NCI-H1417 treated with DMSO at 0.1 percent for 48 hours (cell line): Measurements from ENCODE around the gene TSC22D2.
A peak's percentile ranks its signal among the peaks of the same experiment; 100 is the strongest.

ENCODE experiments used
- DNase-seq: peaks from one replicate; lab custom pipeline; 2025; lab: John Stamatoyannopoulos, UW

TSC22D2 gene

DNA sequence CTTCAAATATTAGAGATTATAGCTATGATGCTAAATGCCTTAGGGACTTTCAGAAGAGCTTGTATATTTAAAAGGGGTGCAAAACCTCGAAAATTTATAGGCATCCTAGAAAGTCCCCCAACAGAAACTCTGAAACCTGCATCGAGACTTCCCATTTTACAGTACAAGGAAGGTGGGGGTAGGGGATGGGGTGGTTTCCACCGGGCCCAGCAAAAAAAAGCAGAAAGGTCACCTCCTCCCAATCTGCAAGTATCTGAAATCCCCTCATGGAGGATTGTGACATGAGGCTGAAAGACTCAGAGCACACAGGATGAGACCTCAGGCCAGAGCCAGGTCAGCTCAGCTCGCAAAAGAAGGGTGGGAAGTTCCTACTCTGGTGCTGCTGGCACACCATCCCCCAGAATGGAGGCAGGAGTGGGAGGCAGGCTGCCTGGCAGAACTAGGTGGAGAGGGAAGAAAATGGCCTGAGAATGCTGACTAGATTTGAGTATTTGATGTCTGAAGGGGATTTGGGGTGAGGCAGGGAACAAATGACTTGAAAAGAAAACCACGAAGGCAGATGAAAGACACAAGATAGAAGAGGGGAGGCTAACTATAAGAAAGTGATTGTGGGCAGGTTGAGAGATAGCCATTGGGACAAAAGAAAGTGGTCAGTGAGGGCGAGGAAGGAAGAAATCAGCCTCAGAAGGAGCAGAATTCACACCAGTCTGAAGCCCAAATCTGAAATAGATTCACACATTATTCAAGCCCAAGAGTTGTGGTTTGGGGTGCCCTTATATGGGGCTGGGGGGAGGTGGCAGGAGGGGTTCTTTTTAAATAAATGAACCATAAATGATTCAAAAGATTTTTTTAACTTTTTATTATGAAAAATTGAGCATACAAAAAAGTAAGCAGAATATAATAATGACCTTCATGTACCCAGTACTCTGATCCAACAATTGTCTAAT, 22.5 kb upstream of the TSC22D2 start:
- DNase-seq = no peak

DNA sequence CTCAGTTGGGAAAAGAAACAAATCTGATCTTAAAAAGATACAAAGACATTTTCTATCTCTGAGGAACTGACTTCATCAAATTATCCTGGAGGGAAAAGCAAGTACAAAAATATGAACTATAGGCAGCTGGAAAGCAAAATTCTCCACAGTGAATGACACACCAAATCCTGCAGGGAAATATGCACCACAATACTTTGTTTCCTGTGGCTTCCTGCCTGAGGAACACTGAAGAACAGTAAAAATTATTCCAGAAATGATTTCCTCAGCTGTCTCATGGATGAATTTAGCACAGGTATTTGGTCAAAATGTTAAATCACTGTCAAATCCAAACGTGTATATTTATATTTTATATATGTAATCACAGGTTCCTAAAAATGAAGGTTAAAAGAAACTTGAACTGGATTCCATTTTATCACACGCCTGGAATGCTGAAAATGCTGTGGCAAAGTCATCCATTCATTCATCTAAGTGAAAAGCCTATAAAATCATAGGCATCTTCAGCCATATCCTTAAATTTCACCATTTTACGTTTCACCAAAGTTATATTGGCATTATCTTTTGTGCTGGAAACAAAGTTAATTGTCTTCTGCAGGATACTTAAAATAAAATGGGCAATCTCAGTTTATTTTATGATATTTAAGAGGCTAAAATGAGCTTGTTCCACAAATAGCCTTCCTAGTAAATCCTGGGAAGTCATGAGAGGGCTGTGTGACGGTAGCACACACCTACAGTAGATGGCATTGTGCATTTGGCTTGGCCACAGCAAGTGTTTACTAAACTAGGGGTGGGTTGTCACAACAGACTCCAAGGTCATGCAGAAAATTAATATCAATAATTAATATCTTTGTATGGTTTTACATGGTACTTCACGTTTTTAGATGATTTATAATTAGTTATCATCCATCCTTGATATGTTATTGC, 19.3 kb upstream of the TSC22D2 start:
- no peak for DNase-seq

DNA sequence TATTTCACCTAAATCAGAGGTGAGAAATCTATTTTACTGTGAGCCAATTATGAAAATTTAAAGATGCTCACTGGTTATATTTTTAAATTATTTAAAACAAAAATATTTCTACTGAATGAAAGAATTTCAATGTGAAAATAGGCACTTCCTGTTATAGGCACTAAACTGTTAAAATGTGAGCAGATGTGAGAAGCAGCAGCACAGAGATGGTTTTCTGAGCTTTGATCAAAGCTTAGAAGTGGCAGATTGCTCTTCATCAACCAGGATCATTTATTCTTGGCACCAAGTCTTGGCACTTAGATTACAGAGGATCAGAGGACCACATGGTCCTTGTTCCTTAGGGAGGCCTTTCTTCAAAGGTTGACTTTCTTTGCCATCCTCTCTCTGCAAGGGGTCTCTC, 18.0 kb upstream of the TSC22D2 start:
- DNase-seq = no peak

DNA sequence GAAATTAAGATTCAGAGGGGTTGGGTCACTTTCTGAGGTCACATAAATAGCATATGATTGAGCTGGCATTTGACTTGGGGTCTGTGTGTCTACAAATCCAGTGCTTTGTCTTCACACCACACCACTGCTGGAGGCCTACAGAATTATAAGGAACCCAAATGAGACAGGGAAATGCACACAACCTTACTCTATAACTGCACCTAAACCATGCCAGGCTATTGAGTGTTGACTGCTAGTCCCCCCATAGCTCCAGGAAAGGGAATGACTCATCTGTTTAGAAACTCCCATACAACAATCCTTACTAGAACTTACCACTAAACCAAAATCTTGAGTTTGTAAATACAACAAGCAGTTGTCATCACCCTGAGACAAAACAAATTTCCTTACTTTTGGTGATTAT, 16.9 kb upstream of the TSC22D2 start:
- no peak for DNase-seq

DNA sequence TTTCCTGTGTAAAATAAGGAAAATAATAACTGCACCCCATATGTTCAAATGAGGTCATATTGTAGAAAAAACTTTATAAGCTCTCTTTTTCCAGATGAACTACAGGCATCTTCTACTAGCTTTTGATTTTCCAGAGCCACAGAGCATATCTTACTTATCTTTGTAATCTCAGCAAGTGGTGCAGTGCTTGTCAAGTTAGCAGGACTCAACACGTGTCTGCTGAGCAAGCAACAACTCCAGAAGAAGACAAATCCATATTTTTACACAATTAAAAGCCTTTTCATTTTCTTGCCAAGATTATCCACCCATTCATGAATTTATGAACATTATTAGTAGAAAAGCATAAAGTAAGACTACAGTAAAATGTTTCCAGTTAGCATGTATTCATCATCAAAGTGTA, 14.4 kb upstream of the TSC22D2 start:
- DNase-seq = no peak

DNA sequence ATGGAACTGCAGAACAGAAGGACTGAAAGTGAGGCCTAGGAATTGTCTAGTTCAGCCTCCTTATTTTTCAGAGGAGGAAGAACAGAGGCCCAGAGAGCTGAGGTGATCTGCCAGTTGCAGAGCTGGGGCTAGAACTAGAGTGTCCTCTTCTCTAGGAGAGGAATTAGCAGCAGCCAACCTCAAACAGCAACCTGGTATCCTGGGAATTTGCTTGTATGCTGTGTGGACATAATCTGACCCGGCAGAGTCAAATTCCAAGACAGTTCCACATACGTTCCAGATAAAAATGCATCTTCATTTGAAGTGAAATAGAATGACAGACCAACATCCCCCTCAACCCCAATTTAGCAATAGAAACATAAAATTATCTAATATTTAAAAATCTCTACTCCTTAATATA, 13.5 kb upstream of the TSC22D2 start:
- no peak for DNase-seq

DNA sequence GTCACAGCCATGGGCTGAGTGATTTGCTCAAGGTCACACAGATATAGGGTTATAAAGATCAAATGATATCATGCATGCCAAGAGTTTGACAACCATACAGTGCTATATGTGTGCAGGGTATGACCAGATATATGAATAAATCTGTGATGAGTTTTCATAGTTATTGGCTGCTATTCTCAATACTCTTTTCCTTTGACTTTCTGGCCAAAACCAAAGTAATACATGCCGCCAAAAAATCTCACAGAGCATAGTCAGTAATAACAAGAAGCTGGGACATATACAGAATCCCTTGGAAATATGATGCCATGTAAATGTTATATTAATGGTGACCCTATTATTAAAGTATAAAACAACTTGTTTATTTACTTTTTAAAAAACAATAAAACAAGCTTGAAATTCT, 11.6 kb upstream of the TSC22D2 start:
- no peak for DNase-seq

DNA sequence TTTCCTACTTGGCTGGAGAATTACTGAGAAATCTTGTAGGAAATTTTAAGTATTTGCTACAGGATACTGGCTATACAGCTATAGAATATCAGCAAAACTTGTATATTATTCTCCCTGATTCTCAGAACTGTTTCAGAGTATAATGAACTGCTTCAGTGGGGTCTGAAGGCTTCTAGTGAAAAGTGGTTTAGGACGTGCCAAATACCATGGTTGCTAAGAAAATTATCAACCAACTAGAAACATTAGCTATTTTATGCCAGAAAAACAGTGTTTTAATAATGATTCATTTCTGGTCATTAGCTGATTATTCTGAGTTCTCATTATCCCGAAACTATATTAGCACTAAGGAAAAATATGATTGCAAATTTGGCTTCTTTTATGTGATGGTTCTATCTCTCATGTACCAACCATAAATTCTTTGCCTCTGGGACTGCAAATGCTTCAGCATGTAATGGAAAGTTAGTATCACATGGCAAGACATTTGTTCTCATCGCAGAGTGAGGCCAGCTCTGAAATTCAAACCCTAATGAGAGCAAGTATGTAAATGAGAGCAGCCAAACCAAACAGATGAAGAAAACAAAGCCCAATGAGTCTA, 11.0 kb upstream of the TSC22D2 start:
- DNase-seq = no peak

DNA sequence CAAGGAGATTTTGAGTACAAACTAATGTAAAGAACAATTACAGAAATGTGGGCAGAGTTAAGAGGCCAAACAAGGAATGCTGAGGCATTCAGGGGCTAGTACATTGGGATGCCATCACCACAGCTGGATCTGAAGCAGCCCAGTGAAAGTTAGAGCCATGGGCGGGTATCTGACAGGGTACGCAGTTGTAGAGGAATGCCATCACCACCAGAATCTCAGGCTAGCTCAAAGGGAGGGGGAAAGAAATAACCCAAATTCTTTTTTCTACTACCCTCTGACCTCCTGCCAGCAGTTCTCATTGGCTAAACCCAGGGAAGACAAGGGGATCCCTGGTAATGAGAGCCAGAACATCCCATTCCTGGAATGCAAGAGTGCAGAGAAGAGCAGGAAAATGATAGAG, 9.0 kb upstream of the TSC22D2 start:
- no peak for DNase-seq

DNA sequence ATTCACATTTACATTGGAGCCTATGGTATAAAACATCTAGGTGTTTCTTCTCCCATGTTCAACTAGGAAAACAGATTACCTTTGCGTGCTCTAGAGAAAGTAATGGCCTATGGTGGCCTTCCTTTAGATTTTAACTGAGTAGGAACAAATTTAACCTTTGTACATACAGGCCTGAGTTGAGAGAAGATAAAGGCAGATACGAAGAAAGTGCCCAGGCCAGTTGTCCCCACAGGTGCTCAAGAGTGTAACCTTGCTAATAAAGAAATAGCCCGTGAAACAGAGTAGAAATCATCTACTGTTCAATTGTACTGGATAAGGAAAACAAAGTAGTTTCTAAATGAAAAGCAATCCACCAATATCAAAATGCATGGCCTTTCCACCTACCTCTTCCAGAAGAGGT, 6.8 kb upstream of the TSC22D2 start:
- DNase-seq = no peak

DNA sequence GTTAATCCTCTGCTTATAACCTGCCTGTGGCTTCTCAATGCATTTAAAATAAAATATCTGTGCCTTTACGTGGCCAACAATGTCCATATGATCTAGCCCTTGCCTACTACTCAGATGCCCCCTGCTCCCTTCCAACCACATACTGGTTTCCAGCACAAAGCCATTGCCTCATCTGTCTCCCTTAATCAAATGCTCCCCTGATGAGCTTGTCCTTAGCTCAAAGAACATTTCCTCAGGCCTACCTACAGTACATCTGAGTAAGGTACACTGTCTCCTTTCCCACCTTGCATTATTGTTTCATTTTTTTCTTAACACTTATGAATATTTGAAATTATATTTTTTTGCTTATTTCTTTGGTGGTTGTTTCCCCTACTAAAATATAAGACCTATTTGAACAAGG, 5.9 kb upstream of the TSC22D2 start:
- no peak for DNase-seq

DNA sequence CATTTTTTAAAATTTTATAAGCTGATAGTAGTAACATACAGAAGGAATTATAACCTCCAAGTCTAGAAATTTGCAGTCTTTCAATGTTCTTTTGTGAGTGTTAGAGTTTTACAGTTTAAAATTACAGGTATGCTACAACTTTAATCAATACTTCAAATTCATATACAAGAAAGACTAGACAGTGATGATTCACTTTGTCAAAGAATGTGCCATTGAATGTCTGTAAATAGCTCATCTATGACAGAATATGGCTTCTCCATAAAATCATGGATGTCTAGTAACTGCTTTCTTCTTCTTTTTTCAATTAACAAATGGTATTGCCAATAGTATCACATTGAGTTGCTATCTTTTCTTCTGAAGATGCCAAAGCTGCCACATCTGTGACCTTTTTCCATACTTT, 4.1 kb upstream of the TSC22D2 start:
- DNase-seq = no peak

DNA sequence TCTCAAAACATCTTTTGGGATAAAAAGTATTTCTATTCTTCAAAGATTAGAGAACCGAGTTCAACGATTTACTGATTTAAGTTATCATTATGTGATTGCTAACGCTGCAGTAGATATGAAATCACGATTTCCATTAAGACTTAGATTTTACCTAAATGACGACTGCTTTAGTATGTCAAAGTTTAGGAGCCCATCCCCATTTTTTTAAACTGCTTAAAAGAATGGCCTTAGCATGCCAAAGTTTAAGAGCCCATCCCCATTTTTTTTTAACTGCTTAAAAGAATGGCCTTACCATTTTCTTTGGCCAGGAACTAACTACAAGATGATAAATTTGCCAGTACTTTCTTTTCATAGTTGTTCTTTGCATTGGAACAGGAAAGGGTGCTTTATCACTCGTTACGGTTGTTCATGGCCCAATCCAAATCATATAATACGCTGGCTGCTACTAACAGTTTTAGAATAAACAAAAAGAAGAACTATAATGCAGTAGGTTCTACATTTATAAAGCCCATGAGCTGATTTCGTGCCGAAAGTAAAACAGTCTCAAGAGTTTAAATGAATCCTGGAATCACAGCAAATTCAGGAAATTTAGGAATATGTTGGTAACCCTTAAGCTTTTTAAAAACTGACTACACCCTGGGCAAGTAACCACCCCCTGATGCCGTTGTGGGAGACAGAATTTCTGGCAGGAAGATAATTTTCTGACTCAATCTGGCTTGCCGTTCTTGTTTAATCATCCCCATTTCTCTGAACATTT, 869 bp upstream of the TSC22D2 start:
- DNase-seq = no peak

DNA sequence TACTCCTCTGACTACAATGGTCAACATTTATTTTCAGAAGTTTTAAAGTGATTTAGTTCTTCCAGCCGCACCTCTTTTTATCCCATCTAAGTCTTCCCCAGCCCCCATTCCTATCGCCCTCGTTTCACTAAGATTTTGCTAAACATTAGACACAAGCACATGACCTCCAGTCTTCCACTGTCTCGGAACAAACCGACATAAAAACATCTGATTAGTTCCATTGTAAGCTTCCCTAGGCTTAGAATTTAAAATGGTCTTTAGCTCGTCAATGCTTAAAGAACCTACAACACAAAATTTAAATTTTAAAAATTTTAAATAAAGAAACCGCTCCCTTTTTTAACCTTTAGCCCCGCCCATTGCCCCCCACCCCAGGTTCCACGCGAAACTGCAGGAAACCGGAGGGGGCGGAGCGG, 284 bp upstream of the TSC22D2 start:
- DNase-seq = peak; percentile 91

DNA sequence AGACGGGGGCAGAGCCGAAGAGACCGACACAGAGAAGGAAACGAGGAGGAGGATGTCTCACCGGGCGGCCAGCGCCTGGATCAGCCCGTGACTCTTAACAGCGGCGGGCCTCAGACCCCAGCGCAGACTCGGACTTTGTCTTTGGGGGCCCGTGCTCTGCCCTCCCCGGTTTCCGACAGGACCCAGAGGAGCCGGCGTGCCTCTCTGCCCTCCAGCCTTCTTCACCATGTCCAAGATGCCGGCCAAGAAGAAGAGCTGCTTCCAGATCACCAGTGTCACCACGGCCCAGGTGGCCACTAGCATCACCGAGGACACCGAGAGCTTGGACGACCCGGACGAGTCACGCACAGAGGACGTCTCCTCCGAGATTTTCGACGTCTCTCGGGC, 1.0 kb downstream of the TSC22D2 start:
- DNase-seq = no peak

DNA sequence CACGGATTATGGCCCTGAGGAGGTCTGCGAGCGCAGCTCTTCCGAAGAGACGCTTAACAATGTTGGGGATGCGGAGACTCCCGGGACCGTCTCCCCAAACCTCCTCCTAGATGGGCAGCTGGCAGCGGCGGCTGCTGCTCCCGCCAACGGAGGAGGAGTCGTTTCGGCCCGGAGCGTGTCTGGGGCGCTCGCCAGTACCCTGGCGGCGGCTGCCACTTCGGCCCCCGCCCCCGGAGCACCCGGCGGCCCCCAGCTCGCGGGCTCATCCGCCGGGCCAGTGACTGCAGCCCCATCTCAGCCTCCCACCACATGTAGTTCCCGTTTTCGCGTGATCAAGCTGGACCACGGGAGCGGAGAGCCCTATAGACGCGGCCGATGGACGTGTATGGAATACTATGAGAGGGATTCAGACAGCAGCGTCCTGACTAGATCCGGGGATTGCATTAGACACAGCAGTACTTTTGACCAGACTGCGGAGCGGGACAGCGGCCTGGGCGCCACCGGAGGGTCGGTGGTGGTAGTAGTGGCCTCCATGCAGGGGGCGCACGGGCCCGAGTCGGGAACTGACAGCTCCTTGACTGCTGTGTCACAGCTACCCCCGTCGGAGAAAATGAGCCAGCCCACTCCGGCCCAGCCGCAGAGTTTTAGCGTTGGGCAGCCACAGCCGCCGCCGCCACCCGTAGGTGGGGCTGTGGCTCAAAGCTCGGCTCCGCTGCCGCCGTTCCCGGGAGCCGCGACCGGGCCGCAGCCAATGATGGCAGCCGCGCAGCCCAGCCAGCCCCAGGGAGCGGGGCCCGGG, 1.6 kb downstream of the TSC22D2 start:
- no peak for DNase-seq

DNA sequence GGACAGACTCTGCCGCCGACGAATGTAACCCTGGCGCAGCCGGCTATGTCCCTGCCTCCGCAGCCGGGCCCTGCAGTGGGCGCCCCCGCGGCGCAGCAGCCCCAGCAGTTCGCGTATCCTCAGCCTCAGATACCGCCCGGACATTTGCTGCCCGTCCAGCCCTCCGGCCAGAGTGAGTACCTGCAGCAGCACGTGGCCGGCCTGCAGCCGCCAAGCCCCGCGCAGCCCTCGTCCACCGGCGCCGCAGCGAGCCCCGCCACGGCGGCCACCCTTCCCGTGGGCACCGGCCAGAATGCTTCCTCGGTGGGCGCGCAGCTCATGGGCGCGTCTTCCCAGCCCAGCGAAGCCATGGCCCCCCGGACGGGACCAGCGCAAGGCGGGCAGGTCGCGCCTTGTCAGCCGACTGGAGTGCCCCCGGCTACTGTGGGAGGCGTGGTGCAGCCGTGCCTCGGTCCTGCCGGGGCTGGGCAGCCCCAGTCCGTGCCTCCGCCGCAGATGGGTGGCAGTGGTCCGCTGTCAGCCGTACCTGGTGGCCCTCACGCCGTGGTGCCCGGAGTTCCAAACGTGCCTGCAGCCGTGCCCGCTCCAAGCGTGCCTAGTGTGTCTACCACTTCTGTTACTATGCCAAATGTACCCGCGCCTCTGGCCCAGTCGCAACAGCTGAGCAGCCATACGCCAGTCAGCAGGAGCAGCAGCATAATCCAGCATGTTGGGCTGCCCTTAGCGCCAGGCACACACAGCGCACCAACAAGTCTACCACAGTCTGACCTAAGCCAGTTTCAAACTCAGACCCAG, 2.4 kb downstream of the TSC22D2 start:
- no peak for DNase-seq

DNA sequence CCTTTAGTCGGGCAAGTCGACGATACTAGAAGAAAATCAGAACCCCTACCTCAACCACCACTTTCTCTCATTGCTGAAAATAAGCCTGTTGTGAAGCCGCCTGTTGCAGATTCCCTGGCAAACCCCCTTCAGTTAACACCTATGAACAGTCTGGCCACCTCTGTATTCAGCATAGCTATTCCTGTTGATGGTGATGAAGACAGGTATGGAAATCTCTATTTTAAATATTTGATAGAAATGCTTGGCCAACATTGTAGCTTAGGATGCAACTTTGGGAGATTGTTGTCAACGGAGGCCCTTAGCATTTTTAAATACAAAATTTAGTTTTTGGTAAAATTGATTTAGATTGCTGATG, 3.0 kb downstream of the TSC22D2 start:
- DNase-seq = no peak

DNA sequence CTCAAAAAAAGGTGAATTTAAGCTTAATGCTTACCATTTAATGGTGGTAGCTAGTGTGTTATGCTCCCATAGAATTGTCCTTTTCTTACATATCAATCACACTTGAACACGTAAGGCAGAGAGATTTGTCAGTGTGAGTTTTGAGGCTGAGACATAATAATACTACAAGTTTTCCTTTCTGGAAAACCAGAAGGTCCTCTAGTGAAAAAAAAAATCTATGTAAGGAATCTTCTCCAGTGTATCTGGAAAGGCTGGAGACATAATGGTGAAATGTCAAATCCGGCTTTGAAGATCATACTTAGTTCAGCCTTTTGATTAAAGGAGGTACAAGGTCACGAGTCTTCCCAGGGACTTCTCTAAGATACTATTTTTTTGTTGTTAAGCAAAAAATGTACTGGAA, 3.4 kb downstream of the TSC22D2 start:
- no peak for DNase-seq

DNA sequence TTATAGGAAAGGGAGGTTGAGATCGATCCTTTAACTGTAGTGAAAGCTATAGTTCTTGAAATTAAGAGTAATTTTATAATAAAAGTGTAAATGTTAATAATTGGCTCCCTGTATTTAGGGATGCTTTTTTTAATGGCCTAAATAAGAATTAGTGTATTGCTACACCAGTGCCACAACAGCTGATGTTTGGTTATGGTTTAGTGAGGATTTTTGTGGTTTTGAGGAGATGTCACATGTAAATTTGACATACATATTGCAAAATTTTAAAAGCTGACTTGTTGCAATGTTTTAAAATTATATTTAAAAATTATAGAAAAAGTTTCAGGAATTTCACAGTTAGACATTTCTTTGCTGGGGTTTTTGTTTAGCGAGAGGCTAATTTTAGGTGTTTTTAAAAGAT, 3.9 kb downstream of the TSC22D2 start:
- no peak for DNase-seq
